Vagina (tissue), 2 donors: ENCODE measurements around the gene DNAH8. TPM values are rescaled to one million over a fixed set of nuclear protein-coding genes. Genes with fewer than 3 reads are reported as not detected.

Experiments used
- DNase-seq, 2 donors: peaks; one replicate each; pipeline ENCODE4 v3.0.0-alpha.2; 2017; ENCODE audit errors: extremely low spot score in 2 of 2
- H3K27ac ChIP-seq: fragments of 200-600 bp; sonication (generic); one replicate; pipeline ENCODE4 v1.5.1; 2019
- H3K27me3 ChIP-seq: fragments of 200-600 bp; sonication (generic); one replicate; pipeline ENCODE4 v1.5.1; 2019
- H3K36me3 ChIP-seq, 2 donors: fragments of 200-600 bp; sonication (generic); one replicate each; pipeline ENCODE4 v1.5.1; 2017 to 2019
- H3K4me1 ChIP-seq: fragments of 200-600 bp; sonication (generic); one replicate; pipeline ENCODE4 v1.5.1; 2019
- H3K4me3 ChIP-seq, 2 donors: fragments of 200-600 bp; sonication (generic); 1 replicate in 1 of 2; 2 replicates in 1 of 2; pipeline ENCODE4 v1.5.1; 2016 to 2019
- H3K9me3 ChIP-seq: fragments of 200-600 bp; sonication (generic); one replicate; pipeline ENCODE4 v1.5.1; 2019
- POLR2A ChIP-seq, 2 donors: fragments of 450-650 bp; IDR thresholded peaks; one replicate each; pipeline ENCODE4 v1.6.1; 2017; ENCODE audit warnings: antibody characterized with exemption in 2 of 2, mild to moderate bottlenecking in 2 of 2, moderate library complexity in 2 of 2
- POLR2AphosphoS5 ChIP-seq, 2 donors: sonication (generic); formaldehyde crosslinking; IDR thresholded peaks; one replicate each; pipeline ENCODE4 v1.9.0; 2017; ENCODE audit warnings: antibody characterized with exemption in 2 of 2, mild to moderate bottlenecking in 2 of 2, low read depth in 1 of 2; ENCODE audit not compliant: insufficient read depth in 1 of 2
- intact Hi-C: fragments of 100-400 bp; cut with DNase I; formaldehyde crosslinking; loops from one replicate; pipeline ENCODE4 v1.15.1; 2023
- small RNA-seq: library from RNA; depleted of rRNA; stranded (forward); fragments of <200 nt; gene quantifications from one replicate; pipeline ENCODE3, GENCODE V24; 2016
- total RNA-seq: library from RNA; depleted of rRNA; stranded (reverse); fragments of >200 nt; gene quantifications from one replicate; pipeline ENCODE4 v1.2.3, GENCODE V29; 2016
- TF ChIP-seq, protein P1 (sequence below), 3 experiments: fragments of 450-650 bp in 2 of 3; fragments of 200-600 bp in 1 of 3; sonication (generic) in 1 of 3; IDR thresholded peaks; one replicate each; pipeline ENCODE4 v1.5.1; 2017 to 2019; ENCODE audit warnings: antibody characterized with exemption in 3 of 3, mild to moderate bottlenecking in 2 of 3, moderate library complexity in 2 of 3

Gene DNAH8
- total RNA-seq, 1 donor from 2014 or later, result not detected

- peak; percentile 79 to 93 for DNase-seq
- intact Hi-C loops, result no loop called here
Measured at GRCh38 chr6:39079197-39080125, 364.4 kb downstream of the DNAH8 start.

More at GRCh38 chr6:39079197-39080125, 364.4 kb downstream of the DNAH8 start:
- Histone ChIP-seq H3K36me3 (no peaks in the 10 kb centered on the region), H3K27ac (no peak overlapping the region), H3K4me3 (no peak overlapping the region), H3K27me3 (no peaks in the 10 kb centered on the region), H3K4me1 (no peaks in the 10 kb centered on the region), H3K9me3 (no peaks in the 10 kb centered on the region)
- TF ChIP-seq POLR2A (IDR thresholded peaks at IDR 0.05) (no peak), POLR2AphosphoS5 (IDR thresholded peaks at IDR 0.05; ENCODE audit: insufficient read depth in 1 of 2, low read depth in 1 of 2) (no peak)
- TF ChIP-seq, protein P1, sequence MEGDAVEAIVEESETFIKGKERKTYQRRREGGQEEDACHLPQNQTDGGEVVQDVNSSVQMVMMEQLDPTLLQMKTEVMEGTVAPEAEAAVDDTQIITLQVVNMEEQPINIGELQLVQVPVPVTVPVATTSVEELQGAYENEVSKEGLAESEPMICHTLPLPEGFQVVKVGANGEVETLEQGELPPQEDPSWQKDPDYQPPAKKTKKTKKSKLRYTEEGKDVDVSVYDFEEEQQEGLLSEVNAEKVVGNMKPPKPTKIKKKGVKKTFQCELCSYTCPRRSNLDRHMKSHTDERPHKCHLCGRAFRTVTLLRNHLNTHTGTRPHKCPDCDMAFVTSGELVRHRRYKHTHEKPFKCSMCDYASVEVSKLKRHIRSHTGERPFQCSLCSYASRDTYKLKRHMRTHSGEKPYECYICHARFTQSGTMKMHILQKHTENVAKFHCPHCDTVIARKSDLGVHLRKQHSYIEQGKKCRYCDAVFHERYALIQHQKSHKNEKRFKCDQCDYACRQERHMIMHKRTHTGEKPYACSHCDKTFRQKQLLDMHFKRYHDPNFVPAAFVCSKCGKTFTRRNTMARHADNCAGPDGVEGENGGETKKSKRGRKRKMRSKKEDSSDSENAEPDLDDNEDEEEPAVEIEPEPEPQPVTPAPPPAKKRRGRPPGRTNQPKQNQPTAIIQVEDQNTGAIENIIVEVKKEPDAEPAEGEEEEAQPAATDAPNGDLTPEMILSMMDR (IDR thresholded peaks at IDR 0.05), result no peak

Small RNA genes within 50 kb of the gene (small RNA-seq; reads per million reads assigned to genes)
- gene AL034345.1 (not detected), gene RF00393 (not detected)

Other genes with a start within 250 kb of the DNAH8 start
- gene BTBD9, start 75.4 kb upstream of the DNAH8 start, total RNA-seq, result 24.1 TPM
- gene GLO1, start 12.2 kb upstream of the DNAH8 start, total RNA-seq, result 59.7 TPM